ENCODE measurements around the gene RPL23. TPM values are rescaled to one million over a fixed set of nuclear protein-coding genes. Genes with fewer than 3 reads are reported as not detected.

RPL23 gene
- total and polyA plus RNA-seq, 9 of the 15 experiments (the other 6 are each of a cell fraction or from before 2014, with no cell fraction given) = 1,745 to 3,667 (median 3,096) TPM

- TF ChIP-seq NR2C1 (IDR thresholded peaks at IDR 0.05) = peak; percentile 60; the same call in 1 of the 2 replicates
- TF ChIP-seq NR2C1 (tag; IDR thresholded peaks at IDR 0.05) = peak; percentile 54; the same call in 1 of the 2 replicates
- no peak for TF ChIP-seq REST (IDR thresholded peaks at IDR 0.05; ENCODE audit: borderline replicate concordance)
- no peak for TF ChIP-seq REST (CRISPR knock-in tag; IDR thresholded peaks at IDR 0.05; ENCODE audit: low read depth)
- TF ChIP-seq SOX6 (IDR thresholded peaks at IDR 0.05) = no peak
- peak; percentile 57 for TF ChIP-seq ARID1B (IDR thresholded peaks at IDR 0.05)
- no peak for TF ChIP-seq ELF2 (CRISPR knock-in tag; IDR thresholded peaks at IDR 0.05)
- TF ChIP-seq POLR2AphosphoS5 (IDR thresholded peaks at IDR 0.05; ENCODE audit: control insufficient read depth, insufficient read depth, low read depth, low read length) = no peak
- no peak for TF ChIP-seq PHF21A (IDR thresholded peaks at IDR 0.05; ENCODE audit: borderline replicate concordance, low read depth)
- no peak for TF ChIP-seq SRSF1 (IDR thresholded peaks at IDR 0.05; ENCODE audit: low read depth, low read length)
- TF ChIP-seq SMARCA4 (IDR thresholded peaks at IDR 0.05) = peak; percentile 56; the same call in 1 of the 2 replicates
- TF ChIP-seq HMGXB4 (CRISPR knock-in tag; IDR thresholded peaks at IDR 0.05) = no peak
- TF ChIP-seq MTF1 (CRISPR knock-in tag; IDR thresholded peaks at IDR 0.05; ENCODE audit: borderline replicate concordance) = no peak
- TF ChIP-seq ETV6 (IDR thresholded peaks at IDR 0.05; ENCODE audit: borderline replicate concordance in 1 of 2, low read depth in 2 of 2, low read length in 1 of 2) = 0 out of 4 replicates have a peak, but pooled peaks of 1 of the 2 experiments have one; percentile 43
- TF ChIP-seq ETV6 (CRISPR knock-in tag; IDR thresholded peaks at IDR 0.05; ENCODE audit: borderline replicate concordance) = no peak
- no peak for TF ChIP-seq ZSCAN29 (IDR thresholded peaks at IDR 0.05)
- TF ChIP-seq ZNF282 (CRISPR knock-in tag; IDR thresholded peaks at IDR 0.05) = no peak
- TF ChIP-seq HOXB6 (CRISPR knock-in tag; IDR thresholded peaks at IDR 0.05; ENCODE audit: borderline replicate concordance) = no peak
- no peak for TF ChIP-seq ZNF583 (CRISPR knock-in tag; IDR thresholded peaks at IDR 0.05)
- no peak for TF ChIP-seq HMBOX1 (IDR thresholded peaks at IDR 0.05)
Measured at GRCh38 chr17:38898812-38899348, 45.4 kb upstream of the RPL23 start (continued).
